A549 (cell line): ENCODE data around the gene ZNF436.

Experiments used
- CHD4 ChIP-seq: fragments of 200-600 bp; sonication (generic); IDR thresholded peaks from 2 replicates; pipeline ENCODE4 v1.6.1; 2016; ENCODE audit warnings: antibody characterized with exemption, mild to moderate bottlenecking, borderline replicate concordance
- CTCF ChIP-seq: fragments of >200 bp; sonication (Bioruptor Twin); formaldehyde crosslinking; IDR thresholded peaks from 3 replicates; pipeline ENCODE4 v1.5.1; 2016
- E2F6 ChIP-seq: IDR thresholded peaks from 2 replicates; pipeline ENCODE4 v1.6.1; 2012; ENCODE audit warnings: low read depth, borderline replicate concordance
- EP300 ChIP-seq, 2 experiments: fragments of >200 bp; sonication (Bioruptor Twin); formaldehyde crosslinking; IDR thresholded peaks; 2 replicates in 1 of 2; 3 replicates in 1 of 2; pipeline ENCODE4 v1.6.1; 2016 to 2017
- ESRRA ChIP-seq: fragments of 150-350 bp; IDR thresholded peaks from 2 replicates; pipeline ENCODE4 v1.6.1; 2014; ENCODE audit warnings: mild to moderate bottlenecking, low read length, borderline replicate concordance
- HES2 ChIP-seq: fragments of >200 bp; sonication (Bioruptor Twin); formaldehyde crosslinking; IDR thresholded peaks from 2 replicates; pipeline ENCODE4 v1.6.1; 2016
- HMGXB4 ChIP-seq: fragments of 250-450 bp; sonication (Bioruptor Pico); IDR thresholded peaks from 2 replicates; pipeline ENCODE4 v1.5.0; 2021; ENCODE audit warnings: mild to moderate bottlenecking, moderate library complexity, borderline replicate concordance
- MAX ChIP-seq: IDR thresholded peaks from 2 replicates; pipeline ENCODE4 v1.6.1; 2012
- MYC ChIP-seq: IDR thresholded peaks from 2 replicates; pipeline ENCODE4 v1.6.1; 2012; ENCODE audit warnings: mild to moderate bottlenecking, inconsistent platforms, low read length, improper control_type of control experiment, borderline replicate concordance
- PHF8 ChIP-seq: fragments of 200-600 bp; sonication (generic); IDR thresholded peaks from 2 replicates; pipeline ENCODE4 v1.6.1; 2016; ENCODE audit warnings: low read depth, mild to moderate bottlenecking, antibody characterized with exemption, moderate library complexity, borderline replicate concordance
- POLR2A ChIP-seq: IDR thresholded peaks from 2 replicates; pipeline ENCODE4 v1.6.1; 2012; ENCODE audit warnings: mild to moderate bottlenecking, low read length
- RAD21 ChIP-seq, 2 experiments: fragments of >200 bp in 1 of 2; sonication (Bioruptor Twin) in 1 of 2; formaldehyde crosslinking in 1 of 2; IDR thresholded peaks in 1 of 2; conservative IDR thresholded peaks in 1 of 2; 2 replicates in 1 of 2; 3 replicates in 1 of 2; pipeline ENCODE4 v1.6.1; 2012 to 2018; ENCODE audit warnings: inconsistent platforms in 1 of 2
- RCOR1 ChIP-seq: fragments of 150-350 bp; IDR thresholded peaks from 2 replicates; pipeline ENCODE4 v1.6.1; 2014; ENCODE audit warnings: antibody characterized with exemption, low read length, low read depth
- USF2 ChIP-seq: fragments of 450-650 bp; IDR thresholded peaks from 2 replicates; pipeline ENCODE4 v1.6.1; 2014; ENCODE audit warnings: antibody characterized with exemption

- TF ChIP-seq CTCF = no peak
- TF ChIP-seq RCOR1 = no peak
- TF ChIP-seq ESRRA = no peak
- no peak for TF ChIP-seq USF2
- TF ChIP-seq MAX = no peak
- TF ChIP-seq E2F6 = no peak
- TF ChIP-seq POLR2A = no peak
- TF ChIP-seq CHD4 = no peak
- no peak for TF ChIP-seq RAD21 (conservative IDR thresholded peaks at IDR 0.05 in 1 of 2, IDR thresholded peaks at IDR 0.05 in 1 of 2)
- TF ChIP-seq MYC = no peak
- no peak for TF ChIP-seq PHF8
- TF ChIP-seq HMGXB4 (CRISPR knock-in tag) = no peak
- no peak for TF ChIP-seq HES2
- TF ChIP-seq EP300 (IDR thresholded peaks at IDR 0.05) = no peak
These were observed 38.8 kb downstream of the ZNF436 start for GRCh38 chr1:23330846-23331245.
